Tongue (tissue), 2 donors: ENCODE results near the gene DOCK10. TPM values are rescaled to one million over a fixed set of nuclear protein-coding genes. Genes with fewer than 3 reads are reported as not detected.

Experiments used
- DNase-seq: peaks from one replicate; pipeline ENCODE4 v3.0.0-alpha.2; 2015
- total RNA-seq: library from RNA; depleted of rRNA; stranded (reverse); fragments of >200 nt; gene quantifications from one replicate; pipeline ENCODE4 v1.2.3, GENCODE V29; 2014

Gene DOCK10
- total RNA-seq, 1 donor from 2014 or later, result 13.8 TPM

DNA sequence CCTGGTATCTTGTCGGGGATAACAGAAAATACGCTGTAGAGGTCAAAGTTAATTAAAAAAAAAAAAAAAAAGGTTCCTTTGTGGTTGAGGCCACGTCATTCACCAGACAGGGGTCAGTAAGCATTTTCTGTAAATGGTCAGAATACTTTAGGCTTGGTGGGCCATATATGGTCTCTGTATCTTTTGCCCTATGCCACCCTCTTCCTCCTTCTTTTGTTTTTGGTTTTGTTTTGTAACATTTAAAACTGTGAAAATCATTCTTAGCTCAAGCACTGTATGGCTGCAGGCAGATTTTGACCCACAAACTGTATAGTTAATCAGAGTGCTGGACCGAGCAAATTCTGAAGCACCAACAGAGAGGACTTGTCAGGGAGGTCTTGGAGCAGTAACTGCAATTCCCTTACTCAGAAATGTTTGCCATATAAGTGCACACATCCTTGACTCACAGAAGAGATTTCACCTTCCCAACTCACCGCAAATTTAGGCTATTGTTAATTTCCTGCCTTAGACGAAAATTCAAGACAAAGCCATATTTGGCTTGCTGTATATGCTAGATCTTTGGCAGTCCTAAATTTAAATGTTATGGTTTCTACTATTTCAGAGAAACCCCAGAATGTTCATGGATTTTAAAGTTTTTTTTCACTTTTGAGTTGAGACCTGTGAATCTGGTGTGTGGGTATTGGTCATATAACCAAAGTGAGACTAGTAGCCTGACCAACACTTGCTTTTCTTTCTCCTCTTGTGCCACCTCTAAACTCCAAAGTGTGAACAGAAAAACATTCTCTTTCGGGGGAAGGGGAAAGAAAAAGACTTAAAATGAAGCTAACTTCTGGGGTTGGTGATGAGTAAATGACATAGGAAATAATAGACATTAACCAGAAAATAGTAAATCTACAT, 65.4 kb downstream of the DOCK10 start:
- no peak for DNase-seq

DNA sequence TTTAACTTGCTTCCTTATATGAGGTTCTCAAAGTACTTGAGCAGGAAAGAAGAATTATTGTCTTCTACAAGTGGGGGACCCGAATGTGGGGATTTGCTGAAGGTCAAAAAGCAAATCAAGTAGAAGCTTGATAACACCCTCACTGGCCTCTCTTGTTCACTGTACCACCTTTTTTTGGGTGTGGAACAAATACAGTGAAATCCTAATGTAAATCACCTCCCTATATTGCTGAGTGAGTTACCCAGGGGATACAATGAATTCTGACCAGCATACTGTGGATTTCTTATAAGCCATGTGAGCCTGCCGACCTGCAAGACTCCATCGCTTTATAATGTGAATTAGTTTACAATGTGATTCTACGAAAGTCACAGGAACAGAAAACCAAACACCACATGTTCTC, 66.5 kb downstream of the DOCK10 start:
- no peak for DNase-seq

DNA sequence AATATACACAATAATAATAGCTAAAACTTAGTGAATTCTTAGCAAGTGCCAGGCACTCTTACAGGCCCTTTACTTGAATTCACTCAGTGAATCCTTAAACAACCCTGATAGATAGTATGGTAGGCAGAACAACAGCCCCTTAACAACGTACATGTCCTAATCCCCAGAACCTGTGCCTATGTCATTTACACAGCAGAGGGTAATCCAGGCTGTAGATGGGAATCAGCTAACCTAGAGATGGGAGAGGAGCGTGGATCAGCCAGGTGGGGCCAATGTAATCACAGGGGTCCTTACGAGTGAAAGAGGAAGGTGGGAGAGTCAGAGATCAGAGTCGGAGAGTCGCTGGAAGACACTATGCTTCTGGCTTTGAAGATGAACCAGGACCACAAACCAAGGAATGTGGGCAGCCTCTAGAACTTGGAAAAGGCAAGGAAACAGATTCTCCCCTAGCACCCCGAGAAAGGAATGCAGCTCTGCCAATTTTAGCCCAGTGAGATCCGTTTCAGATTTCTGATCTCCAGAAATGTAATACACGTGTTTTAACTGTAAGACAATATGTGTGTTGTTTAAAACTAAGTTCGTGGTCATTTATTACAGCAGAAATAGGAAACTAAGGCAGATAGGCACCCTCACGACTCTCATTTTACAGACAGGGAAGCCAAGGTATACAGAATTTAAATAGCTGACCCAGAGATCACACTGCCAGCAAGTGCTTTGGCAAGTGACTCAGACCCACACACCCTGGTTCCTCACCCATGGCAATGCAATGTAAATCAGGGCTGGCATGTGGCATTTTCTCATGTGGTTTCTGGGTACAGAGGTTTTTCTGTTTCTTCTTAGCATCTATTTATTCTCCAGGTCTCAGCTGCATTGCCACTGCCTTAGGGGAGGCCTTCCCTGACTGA, 68.9 kb downstream of the DOCK10 start:
- peak; percentile 22 for DNase-seq

DNA sequence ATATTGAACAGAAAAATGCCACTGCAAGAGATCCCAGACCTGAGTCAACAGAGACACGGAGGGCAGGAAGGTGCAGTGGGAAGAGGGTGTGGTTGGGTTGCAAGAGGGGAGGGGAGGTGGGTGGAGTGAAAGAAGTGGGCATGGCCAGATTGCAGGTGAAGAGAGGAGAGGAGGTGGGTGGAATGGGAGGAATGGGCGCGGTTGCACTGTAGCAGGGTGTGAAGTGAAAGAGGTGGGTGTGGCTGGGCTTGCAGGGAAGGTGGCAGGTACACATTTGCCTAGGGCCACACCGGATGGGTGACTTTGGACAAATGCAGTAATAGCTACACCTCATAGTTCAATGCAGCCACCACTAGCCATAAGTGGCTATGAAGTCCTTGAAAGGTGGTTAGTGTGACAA, 71.1 kb downstream of the DOCK10 start:
- DNase-seq, result no peak

DNA sequence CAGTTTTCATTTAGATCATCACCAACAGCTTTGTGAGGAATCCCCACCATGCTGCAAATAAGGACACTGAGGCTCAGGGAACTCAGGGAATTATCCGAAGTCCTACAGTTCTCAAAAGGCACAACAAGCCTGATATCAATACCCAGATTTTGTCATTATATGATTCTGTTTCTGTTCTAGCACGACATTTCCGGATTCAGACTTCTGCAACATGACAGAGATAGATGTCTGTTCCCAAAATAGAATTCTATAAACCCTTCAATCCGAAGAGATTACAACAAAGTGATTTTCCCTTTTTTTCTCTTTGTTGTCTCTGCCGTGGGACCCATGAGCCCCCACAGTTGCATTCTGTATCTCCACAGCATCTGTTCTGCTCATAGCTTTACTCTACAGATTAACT, 72.0 kb downstream of the DOCK10 start:
- no peak for DNase-seq

DNA sequence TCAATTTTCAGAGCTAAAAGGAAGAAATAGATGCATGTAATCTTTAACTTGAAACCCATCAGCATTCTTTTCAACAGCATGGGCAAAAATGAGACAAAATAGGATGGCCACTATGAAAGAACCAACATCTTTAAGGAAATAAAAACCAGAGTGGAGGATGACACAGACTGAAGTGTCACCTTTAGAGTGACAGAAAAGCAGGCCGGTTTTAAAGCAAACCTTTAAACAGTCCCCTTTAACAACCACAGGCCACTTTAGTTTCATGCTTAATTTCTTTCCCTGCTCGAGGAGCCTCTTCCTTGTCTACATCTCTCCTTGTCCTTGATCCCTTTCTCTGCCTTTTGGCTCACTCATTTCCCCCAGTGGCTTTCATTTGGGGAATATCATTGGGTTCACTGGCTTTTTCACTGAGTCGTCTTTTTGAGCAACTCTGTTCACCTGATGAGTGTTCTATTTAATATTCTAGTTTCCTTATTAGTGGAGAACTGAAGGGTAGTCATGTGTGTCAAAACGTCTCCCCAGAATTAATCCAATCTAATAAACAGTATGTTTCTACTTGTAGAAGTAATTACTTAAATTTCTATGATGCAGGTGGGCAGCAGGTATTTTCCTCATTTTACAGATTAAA, 72.5 kb downstream of the DOCK10 start:
- no peak for DNase-seq

DNA sequence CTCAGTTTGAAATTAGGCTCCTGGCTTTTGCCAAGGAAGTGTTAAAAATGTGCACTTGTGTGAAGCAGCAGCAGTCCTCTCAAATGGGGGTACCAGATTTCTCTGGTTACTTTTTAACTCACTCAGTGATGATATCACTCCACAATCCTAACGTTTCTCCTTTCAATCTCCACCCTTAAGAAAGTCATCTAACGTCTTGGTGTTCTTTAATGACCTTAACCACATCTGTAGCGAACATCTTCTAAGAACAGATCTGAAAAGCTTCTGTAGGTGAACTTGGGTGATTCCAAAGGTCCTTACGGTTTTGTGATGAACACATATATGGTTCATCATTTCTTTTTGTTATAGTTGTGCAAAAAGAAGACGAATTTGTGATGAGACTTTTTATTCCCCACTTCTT, 73.2 kb downstream of the DOCK10 start:
- no peak for DNase-seq

DNA sequence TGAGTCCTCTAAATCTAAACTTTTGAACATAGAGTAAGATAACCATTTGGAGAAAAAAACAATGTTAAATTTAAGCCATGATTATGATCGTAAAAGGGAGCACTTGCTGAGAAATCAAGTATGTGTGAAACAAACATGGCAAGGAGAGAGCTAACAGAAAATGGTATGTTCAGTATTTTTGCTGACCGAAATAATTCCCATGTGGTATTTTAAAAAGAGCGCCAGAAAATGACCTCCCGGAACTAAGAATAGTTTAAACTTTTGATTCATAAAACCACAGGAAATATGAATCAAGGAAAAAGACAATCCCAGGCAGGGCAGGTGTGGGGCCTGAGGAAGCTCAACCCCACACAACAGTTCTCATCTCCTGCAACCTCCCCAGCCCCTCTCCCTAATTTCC, 74.2 kb downstream of the DOCK10 start:
- DNase-seq, result no peak

DNA sequence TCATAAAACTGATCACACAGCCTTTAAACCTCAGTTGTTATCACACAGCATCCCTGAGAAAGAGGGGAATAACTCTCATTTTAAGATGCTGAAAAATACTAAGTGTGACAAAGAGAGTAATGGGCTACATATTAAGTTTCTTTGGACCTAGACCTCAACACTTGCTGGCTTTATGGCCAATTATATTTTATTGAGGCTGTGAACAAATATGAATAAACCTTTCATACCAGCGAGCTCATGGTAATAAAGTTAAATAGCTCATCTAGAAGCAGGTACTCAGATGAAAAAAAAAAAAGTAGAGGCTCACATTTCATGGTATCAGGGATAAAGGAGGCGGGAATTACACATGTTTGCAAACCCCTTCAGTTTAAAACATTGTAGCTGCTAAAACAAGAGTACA, 75.7 kb downstream of the DOCK10 start:
- no peak for DNase-seq

DNA sequence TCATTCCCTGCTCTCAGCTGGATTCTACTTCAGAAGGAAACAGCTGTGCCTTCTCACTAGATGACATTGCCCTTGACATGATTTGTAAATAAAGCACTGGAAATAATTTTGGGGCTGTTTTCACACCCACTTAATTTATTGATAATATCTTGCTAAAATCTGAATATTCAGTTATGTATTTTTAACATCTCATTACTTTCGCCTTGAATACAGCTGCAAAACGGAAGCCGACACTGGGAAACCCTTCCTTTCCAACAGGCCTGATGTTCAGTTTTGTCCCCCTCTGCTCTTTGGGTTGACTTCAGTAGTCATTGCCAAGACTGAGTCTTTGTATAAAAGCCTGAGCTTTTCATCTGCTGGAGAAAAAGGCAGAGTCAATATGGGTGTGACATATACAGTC, 82.7 kb downstream of the DOCK10 start:
- no peak for DNase-seq

DNA sequence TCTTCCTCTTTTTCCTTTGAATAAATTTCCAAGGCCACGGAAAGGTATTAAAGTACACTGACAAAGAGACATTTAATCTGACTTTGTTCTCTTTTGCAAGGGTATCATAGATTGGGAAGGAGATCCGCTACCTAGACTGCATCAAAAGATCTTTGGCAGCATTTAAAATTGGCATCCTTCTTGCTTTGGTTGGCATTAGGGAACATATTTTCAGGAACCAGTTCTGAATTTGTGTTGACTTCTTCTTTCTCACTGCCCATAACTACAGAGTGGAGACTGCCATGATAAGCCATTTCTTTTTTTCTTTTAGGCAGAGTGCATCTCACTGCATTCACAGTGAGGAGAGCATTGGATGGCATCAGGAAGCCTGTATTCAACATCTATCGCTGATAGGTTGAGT, 83.4 kb downstream of the DOCK10 start:
- DNase-seq, result peak; percentile 43

DNA sequence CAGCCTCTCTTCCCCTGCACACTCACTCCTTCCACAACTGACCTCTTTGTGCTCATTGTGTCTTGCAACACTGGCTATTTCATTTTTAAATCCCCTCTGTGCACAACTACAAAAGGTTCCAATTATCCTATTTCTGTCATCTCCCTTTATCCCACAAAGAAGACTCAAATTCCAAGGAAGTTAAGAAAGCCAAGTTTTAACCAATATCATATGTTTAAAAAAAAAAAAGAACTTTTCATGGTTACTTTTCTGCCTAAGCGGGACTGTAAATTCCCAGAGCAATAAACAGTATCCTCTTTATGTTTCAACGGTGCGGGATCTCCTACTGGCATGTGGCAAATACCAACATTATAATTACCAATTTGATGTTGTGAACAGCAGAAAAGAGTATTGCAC, 83.8 kb downstream of the DOCK10 start:
- peak; percentile 47 for DNase-seq

DNA sequence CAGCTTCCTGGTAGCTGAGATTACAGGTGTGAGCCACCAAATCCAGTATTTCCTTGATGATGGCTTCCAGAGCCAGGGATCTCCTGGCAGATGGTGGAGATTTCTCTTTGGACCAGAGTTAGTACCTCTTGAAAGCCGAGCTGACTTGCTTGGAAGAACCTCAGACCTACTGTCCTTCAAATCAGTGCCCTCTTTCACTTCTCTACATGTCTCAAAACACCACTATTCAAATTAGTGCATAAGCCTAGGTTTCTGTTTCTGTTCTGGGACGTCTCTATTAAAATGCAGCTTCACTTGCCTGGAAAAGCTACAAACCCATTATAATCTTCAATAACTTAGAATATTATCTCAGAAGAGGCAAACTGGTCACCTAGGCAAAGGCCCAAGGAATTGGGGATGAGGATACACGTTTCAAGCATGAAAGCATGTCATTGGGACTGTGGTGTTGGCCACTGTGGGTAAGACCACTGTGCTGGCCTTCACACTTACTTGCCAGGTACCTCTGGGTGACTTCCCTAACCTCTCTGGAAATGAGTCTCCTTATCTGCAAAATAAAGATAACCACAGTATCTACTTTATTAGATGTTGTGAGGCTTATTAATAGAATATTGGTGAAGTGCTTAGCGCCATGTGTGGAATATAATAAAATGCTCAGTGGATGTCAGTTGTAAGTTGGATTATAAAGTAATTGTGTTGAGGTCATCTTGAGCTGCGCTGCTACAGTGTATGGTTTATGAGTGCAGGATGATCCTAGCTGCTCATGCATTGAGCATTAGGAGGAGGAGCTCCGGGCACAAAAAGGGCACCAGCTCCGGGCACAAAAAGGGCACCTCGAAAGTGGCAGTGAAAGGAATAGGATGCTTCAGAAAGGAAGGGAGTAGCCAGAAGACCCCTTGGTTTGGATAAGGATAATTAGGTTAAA, 84.5 kb downstream of the DOCK10 start:
- DNase-seq, result no peak

DNA sequence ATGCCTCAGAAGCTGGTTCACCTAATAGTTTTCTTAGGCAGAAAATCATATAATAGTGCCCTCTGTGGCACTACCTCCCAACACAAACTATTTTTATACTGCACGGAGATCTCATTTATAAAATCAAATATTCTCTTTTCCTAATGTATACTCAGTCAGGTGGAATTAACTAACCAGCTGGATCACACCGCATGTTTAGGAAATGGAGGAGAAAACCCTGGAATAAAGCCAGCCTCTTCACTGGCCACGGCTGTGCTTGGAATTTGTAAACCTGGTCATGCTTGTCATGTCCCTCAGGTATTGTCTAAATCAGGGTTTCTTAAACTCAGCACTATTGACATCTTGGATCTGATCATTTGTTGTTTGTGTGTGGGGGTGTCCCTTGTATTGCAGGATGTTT, 85.6 kb downstream of the DOCK10 start:
- no peak for DNase-seq

DNA sequence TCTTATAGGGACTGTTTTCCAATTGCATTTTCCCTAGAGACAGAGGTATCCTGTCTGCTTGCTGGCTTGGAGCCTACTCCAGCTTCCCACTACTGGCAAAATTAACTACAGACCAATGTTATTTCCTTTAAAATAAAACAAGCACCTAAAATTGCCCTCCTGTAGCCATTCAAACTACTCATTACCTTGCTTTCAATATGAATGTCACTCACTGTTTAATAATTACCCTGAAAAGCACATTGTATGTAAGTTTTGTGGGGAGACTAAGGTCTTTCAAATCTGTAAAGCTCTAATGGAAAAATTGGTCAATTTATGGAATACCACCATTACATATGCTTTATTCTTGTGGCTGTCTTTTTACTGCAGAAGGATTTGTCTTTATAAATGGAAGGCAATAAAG, 87.3 kb downstream of the DOCK10 start:
- DNase-seq, result no peak

DNA sequence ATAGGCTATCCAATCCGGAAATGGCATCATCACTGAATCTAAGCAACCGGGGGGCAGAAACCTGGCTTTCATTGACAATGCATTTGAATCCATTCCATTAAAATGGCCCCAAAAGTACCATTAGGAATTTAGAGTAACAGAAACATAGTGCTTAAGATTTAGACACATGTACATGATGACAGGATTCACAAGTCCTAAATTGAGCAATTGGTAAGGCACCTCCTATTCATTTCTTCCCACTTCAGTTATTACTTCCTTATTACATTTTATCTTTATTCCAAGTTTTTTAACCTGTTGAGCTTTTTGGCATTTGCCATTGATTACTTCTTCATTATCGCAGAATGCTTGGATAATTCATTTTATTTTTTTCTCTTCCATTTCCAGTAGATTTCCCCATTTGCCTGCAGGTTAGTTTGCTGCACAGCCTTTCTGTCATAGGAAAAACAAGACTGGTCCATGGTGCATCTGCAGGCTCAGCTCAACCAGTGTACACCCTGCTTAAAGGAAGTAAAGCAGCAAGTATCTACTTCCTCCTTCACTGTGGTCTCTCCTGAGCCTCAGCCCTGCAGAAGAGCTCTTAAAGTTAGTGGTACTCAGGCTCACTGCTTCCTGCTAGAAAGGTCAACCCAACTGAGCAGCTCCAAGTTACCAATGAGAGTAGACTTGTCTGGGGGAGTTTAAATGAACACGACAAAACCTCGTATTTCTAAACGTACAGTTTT, 89.2 kb downstream of the DOCK10 start:
- DNase-seq, result no peak

DNA sequence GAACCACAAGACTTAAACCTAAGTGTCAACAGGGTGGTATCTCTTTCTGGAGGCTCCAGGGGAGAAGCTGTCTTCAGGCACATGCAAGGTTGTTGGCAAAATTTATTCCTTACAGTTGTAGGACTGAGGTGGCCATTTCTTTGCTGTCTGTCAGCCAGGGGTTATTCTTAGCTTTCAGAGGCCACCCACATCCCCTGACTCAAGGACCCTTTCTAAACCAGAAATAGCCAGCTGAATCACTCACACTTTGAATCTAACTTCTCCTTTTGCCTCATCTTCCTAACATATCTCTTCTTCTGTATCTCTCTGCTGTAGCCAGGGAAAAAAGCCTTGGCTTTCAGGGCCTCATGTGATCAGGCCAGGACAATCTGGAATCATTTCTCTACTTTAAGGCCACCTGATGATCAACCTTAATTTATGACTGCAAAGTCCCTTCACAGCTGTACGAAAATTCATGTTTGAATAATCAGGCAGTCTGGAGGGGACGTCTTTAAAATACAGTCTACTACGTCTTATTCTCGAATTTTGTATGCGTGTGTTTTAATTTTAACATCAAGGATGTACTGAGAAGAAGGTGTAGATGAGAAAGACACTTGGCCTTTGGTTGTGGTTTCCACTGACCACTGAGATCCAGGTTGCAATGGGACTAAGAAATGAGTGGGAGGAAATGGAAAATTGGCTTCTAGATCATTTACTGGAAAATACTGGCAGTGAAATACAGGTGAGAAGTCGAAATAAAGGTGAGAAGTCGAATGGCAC, 90.4 kb downstream of the DOCK10 start:
- no peak for DNase-seq

DNA sequence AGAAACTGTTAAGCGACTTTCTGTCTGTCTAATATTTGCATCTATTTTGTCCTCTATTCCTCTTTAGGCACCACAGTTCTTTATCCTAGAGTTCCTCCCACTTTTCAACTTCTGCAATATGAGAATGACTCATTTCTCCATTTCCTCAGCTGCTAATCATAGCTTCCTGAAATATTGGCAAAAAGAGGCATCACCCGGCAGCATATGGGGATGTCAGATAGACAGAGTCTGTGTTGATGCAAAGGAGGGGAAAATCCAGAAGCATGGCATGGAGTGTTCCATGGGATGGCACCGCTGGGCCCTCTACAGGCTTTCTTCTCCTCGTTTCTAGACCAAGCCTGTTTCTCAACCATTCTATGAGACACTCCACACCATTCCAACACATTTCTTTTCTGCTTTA, 93.4 kb downstream of the DOCK10 start:
- no peak for DNase-seq

DNA sequence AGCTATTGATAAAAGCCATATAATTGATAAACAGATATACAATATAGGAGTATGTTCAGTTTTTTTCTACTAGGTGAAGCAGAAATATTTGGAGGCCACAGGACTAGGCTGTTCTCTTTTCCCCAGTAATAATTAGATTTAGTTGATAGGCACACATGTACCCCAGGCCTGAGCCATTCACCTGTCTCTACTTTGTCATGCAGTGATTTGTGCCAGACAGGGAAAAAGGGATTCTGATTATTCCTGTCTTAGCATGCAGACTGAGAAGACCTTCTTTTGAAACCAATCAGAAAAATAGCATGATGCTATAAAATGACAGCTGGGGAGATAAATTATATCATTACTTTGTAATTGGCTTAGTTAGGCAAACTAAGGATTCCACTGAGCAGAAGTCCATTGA, 94.3 kb downstream of the DOCK10 start:
- DNase-seq, result no peak

DNA sequence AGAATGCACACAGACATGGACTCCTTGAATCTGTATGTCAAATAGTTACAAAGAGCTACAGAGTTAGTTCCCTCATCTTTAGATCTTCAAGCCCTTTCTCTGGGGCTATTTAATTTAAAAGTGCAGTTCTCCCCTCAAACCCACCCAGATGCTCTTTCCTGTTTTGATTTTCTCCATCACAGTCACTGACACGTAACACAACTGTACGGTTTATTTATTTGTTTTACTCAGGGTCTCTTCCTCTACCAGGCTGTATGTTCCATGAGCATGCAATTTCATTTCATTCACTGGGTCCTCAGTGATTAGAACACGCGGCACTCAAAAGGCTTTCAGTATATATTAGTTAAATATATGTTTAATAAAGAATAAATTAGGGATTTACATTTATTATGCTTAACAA, 94.7 kb downstream of the DOCK10 start:
- DNase-seq, result no peak
